GM12865 (cell line): ENCODE results near the gene KHSRP.

Experiments
- DNase-seq: peaks from one replicate; pipeline ENCODE4 v3.0.0; 2010; ENCODE audit warnings: low read depth
- H3K4me3 ChIP-seq: 2 replicates; pipeline ENCODE4 v1.5.1; 2011; ENCODE audit warnings: mild to moderate bottlenecking, low read depth, low read length, control low read depth
- CTCF ChIP-seq: IDR thresholded peaks from 2 replicates; pipeline ENCODE4 v1.5.1; 2011; ENCODE audit warnings: low read length, control low read depth, low read depth, inconsistent platforms; ENCODE audit not compliant: insufficient read depth; ENCODE audit errors: missing control alignments

KHSRP gene

DNA sequence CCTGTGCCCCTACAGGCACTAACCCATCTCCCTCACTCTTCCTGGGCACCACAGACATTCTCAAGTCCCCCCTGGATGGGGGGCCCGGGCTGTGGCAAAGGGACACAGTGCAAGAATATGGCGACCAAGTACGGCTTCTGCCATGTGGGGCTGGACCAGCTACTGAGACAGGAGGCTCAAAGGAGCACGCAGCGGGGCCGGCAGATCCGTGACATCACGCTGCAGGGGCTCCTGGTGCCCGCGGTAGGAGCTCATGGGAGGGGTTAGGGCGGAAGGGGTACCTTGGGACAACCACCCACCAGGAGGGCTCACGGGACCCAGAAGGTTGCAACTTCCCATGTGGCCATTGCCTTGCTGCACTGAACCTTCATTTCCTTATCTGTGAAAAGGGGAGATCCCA lies 28.3 kb downstream of the KHSRP start:
- DNase-seq = no peak
- TF ChIP-seq CTCF = no peak
- no peak overlapping the region for H3K4me3 ChIP-seq

- H3K4me3 ChIP-seq = no peak overlapping the region
- no peak for DNase-seq
- TF ChIP-seq CTCF = no peak
Measured at GRCh38 chr19:6394831-6395230, 29.8 kb downstream of the KHSRP start.

- no peak for TF ChIP-seq CTCF
- peak overlapping the region; percentile 77 for H3K4me3 ChIP-seq
- no peak for DNase-seq
Measured at GRCh38 chr19:6393983-6394412, 30.6 kb downstream of the KHSRP start.

- TF ChIP-seq CTCF = peak; percentile 13
- H3K4me3 ChIP-seq = peak within 1 kb of the TSS; percentile 77
- peak; percentile 97 for DNase-seq
Measured at GRCh38 chr19:6393074-6393982, 31.3 kb downstream of the KHSRP start, which contains the start of gene GTF2F1. Gene GTF2F1, minus strand, starts transcription at chr19:6393164. Its CDS starts 169 bp downstream, at chr19:6392995.

DNA sequence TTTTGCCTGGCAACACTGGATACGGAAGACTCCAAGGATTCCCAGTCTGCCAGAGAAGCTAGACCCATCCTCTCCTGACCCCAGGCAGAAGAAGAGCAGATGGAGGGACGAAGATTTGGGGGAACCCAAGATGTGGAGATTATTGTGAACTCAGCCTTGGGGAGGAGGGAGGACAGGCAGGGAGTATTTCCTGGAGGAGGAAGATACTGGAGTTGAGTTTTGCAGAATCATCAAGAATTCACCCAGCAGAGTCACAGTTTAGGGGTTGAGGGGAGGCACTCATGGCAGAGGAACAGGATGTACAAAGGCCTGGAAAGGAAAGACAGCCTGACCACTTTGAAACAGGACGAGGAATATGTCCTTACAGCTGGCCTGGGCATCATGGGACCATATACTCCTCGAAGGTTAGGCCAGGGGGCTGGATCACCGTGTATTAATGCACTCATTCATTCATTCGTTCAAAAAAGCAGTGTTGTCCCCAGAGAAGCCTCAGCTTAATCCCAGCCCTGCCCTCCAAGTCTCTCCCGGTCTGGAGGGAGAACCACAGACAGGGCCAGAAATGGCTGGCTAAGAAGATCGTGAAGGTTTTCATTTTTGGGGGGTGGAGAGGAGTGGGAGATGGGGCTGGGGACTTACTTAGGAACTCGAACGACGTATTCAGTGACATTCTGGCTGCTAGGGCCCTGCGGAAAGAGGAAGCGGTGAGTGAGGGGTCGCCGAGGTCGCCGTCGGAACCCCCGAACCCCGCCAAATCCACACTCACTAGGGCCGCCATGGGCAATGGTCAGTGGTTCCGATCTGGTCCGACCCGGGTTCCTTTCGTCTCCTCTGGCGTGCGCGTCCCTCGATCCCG lies 32.2 kb downstream of the KHSRP start:
- no peak for DNase-seq
- TF ChIP-seq CTCF = no peak
- peak overlapping the region; percentile 77 for H3K4me3 ChIP-seq

DNA sequence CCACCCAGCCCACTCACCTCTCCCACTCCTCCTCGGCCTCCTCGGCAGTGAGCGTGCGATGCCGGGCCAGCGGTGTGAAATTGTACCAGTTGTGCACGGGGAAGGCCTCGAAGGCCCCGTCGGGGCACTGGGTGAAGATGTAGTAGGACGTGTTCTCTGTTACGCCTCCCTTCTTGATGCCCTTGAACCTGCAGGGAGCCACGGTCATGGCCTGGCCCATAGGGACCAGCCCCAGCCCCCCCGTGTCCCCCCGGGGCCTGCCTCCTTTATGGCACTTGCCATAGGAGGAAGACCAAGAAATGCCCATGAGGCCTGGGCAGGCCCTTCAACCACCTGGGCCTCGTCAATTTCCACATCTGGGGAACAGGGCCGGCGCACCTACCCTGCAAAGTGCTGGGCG lies 37.2 kb downstream of the KHSRP start:
- no peak for DNase-seq
- no peak overlapping the region for H3K4me3 ChIP-seq
- TF ChIP-seq CTCF = no peak
